Keratinocyte (primary cell): ENCODE results near the gene FAM169A. TPM values are rescaled to one million over a fixed set of nuclear protein-coding genes. Genes with fewer than 3 reads are reported as not detected.

Experiments used
- DNase-seq: peaks from one replicate; pipeline ENCODE4 v3.0.0-alpha.2; 2011; ENCODE audit warnings: low read depth, missing footprints, low spot score
- FAIRE-seq: peaks from 2 replicates; lab custom pipeline; 2011; peaks lifted over from hg19 to GRCh38; lab: Jason Lieb, UNC
- H2AFZ ChIP-seq: 2 replicates; pipeline ENCODE4 v1.6.0; 2012; ENCODE audit warnings: low read length, control low read depth, inconsistent platforms; ENCODE audit not compliant: control insufficient read depth
- H3K27ac ChIP-seq: 2 replicates; pipeline ENCODE4 v1.5.1; 2011; ENCODE audit warnings: low read length; ENCODE audit not compliant: control insufficient read depth, insufficient read depth
- H3K27me3 ChIP-seq: 3 replicates; pipeline ENCODE4 v1.6.0; 2011; ENCODE audit warnings: low read length; ENCODE audit not compliant: control insufficient read depth, insufficient read depth; ENCODE audit errors: extremely low read depth
- H3K36me3 ChIP-seq, 2 experiments: 2 replicates in 1 of 2; 3 replicates in 1 of 2; pipeline ENCODE4 v1.5.1; 2011; ENCODE audit warnings: low read length in 2 of 2, mild to moderate bottlenecking in 1 of 2; ENCODE audit not compliant: control insufficient read depth in 2 of 2, insufficient read depth in 2 of 2; ENCODE audit errors: extremely low read depth in 1 of 2
- H3K4me1 ChIP-seq: 3 replicates; pipeline ENCODE4 v1.5.1; 2011; ENCODE audit warnings: low read length; ENCODE audit not compliant: control insufficient read depth, insufficient read depth; ENCODE audit errors: extremely low read depth
- H3K4me2 ChIP-seq: 3 replicates; pipeline ENCODE4 v1.6.0; 2011; ENCODE audit warnings: low read depth, low read length; ENCODE audit not compliant: control insufficient read depth, insufficient read depth; ENCODE audit errors: extremely low read depth
- H3K4me3 ChIP-seq, 3 experiments: fragments of 200-600 bp in 1 of 3; sonication (generic) in 1 of 3; 2 replicates in 2 of 3; 3 replicates in 1 of 3; pipeline ENCODE4 v1.5.1; 2011 to 2016; ENCODE audit warnings: low read length in 3 of 3, mild to moderate bottlenecking in 3 of 3, control low read depth in 2 of 3, inconsistent platforms in 1 of 3, low read depth in 1 of 3, mixed read lengths in 1 of 3, mixed run types in 1 of 3, moderate library complexity in 1 of 3; ENCODE audit not compliant: control insufficient read depth in 2 of 3, insufficient read depth in 2 of 3; ENCODE audit errors: extremely low read depth in 1 of 3
- H3K79me2 ChIP-seq: 2 replicates; pipeline ENCODE4 v1.6.0; 2012; ENCODE audit warnings: low read length; ENCODE audit not compliant: control insufficient read depth, insufficient read depth
- H3K9ac ChIP-seq: 3 replicates; pipeline ENCODE4 v1.6.0; 2011; ENCODE audit warnings: low read length; ENCODE audit not compliant: control insufficient read depth, insufficient read depth; ENCODE audit errors: extremely low read depth
- H3K9me1 ChIP-seq: 3 replicates; pipeline ENCODE4 v1.6.0; 2011; ENCODE audit warnings: low read length; ENCODE audit not compliant: control insufficient read depth, insufficient read depth; ENCODE audit errors: extremely low read depth
- H3K9me3 ChIP-seq: 2 replicates; pipeline ENCODE4 v1.5.1; 2012; ENCODE audit warnings: low read depth, low read length; ENCODE audit not compliant: control insufficient read depth
- H4K20me1 ChIP-seq: 3 replicates; pipeline ENCODE4 v1.6.0; 2011; ENCODE audit warnings: low read length; ENCODE audit not compliant: control insufficient read depth, insufficient read depth; ENCODE audit errors: extremely low read depth
- CTCF ChIP-seq, 3 experiments: IDR thresholded peaks in 1 of 3; conservative IDR thresholded peaks in 1 of 3; optimal IDR thresholded peaks in 1 of 3; 2 replicates in 2 of 3; 3 replicates in 1 of 3; pipeline versions ENCODE3 to v1.5.1; 2011; ENCODE audit warnings: low read length in 3 of 3, mild to moderate bottlenecking in 3 of 3, moderate library complexity in 2 of 3, control low read depth in 1 of 3, inconsistent platforms in 1 of 3; ENCODE audit not compliant: insufficient read depth in 2 of 3; ENCODE audit errors: extremely low read depth in 1 of 3
- EZH2 ChIP-seq: IDR thresholded peaks from one replicate; pipeline ENCODE4 v1.6.1; 2012; ENCODE audit warnings: inconsistent platforms, mild to moderate bottlenecking, low read length, moderate library complexity
- dilution Hi-C: fragments of 300-500 bp; cut with MboI; formaldehyde crosslinking; loops from one replicate; pipeline ENCODE4 v1.7.0; 2020; ENCODE audit warnings: low sequenced_read_pairs; ENCODE audit not compliant: extremely low pct_ligation_motif_present
- polyA plus RNA-seq, 5 experiments: library from polyadenylated mRNA; depleted of rRNA in 3 of 5; stranded (reverse) in 3 of 5; stranded (forward) in 1 of 5; unstranded in 1 of 5; fragments of >200 nt; gene quantifications; 1 replicate in 1 of 5; 2 replicates in 3 of 5; 3 replicates in 1 of 5; pipeline versions ENCODE4 v1.2.1 to v1.2.3, GENCODE V29; 2011 to 2012; ENCODE audit warnings: missing spikeins in 2 of 5, low read depth in 1 of 5, low replicate concordance in 1 of 5

Gene FAM169A
- polyA plus RNA-seq, 1 donor (not counting 4 experiments of a cell fraction or from before 2014, with no cell fraction given) = 13.1 TPM

- H3K4me1 ChIP-seq = peaks cover 40% of the 10 kb centered on the region
- no peaks in the 10 kb centered on the region for H3K27me3 ChIP-seq
- no peak overlapping the region for H2AFZ ChIP-seq
- no peaks in the 10 kb centered on the region for H3K9me3 ChIP-seq
- H3K4me3 ChIP-seq = peak overlapping the region in 2 of 3 experiments; percentile 76 to 83
- TF ChIP-seq EZH2 = no peak
- TF ChIP-seq CTCF (optimal IDR thresholded peaks at IDR 0.05 in 1 of 3, IDR thresholded peaks at IDR 0.05 in 1 of 3, conservative IDR thresholded peaks at IDR 0.05 in 1 of 3; ENCODE audit: extremely low read depth in 1 of 3, insufficient read depth in 2 of 3, low read length in 3 of 3) = no peak
- FAIRE-seq (no peak), DNase-seq (no peak)
- no peaks in the 10 kb centered on the region for H4K20me1 ChIP-seq
- peak overlapping the region; percentile 83 for H3K9ac ChIP-seq
- no peaks in the 10 kb centered on the region for H3K36me3 ChIP-seq
- H3K79me2 ChIP-seq = peaks cover 38% of the 10 kb centered on the region
- H3K9me1 ChIP-seq = no peaks in the 10 kb centered on the region
- dilution Hi-C loops = no loop called here
- peak overlapping the region; percentile 75 for H3K4me2 ChIP-seq
- peak overlapping the region; percentile 84 for H3K27ac ChIP-seq
Observed at GRCh38 chr5:74866596-74867162, 492 bp upstream of the FAM169A start.

- Histone ChIP-seq H2AFZ (peak overlapping the region; percentile 79), H4K20me1 (no peaks in the 10 kb centered on the region), H3K4me3 (peak overlapping the region; percentile 76 to 83 (median 82)), H3K27me3 (no peaks in the 10 kb centered on the region), H3K79me2 (peaks cover 50% of the 10 kb centered on the region), H3K9me1 (no peaks in the 10 kb centered on the region), H3K27ac (peak overlapping the region; percentile 84), H3K4me2 (peak overlapping the region; percentile 75), H3K9ac (peak overlapping the region; percentile 83), H3K9me3 (no peaks in the 10 kb centered on the region), H3K36me3 (no peaks in the 10 kb centered on the region), H3K4me1 (peaks cover 36% of the 10 kb centered on the region)
- peak; percentile 46 for FAIRE-seq
- dilution Hi-C loops = no loop called here
- DNase-seq = no peak
- TF ChIP-seq EZH2 (no peak), CTCF (optimal IDR thresholded peaks at IDR 0.05 in 1 of 3, IDR thresholded peaks at IDR 0.05 in 1 of 3, conservative IDR thresholded peaks at IDR 0.05 in 1 of 3; ENCODE audit: extremely low read depth in 1 of 3, insufficient read depth in 2 of 3, low read length in 3 of 3) (no peak)
Observed at GRCh38 chr5:74865256-74865803, 857 bp downstream of the FAM169A start.
